ENCODE data around the gene MCF2L2. TPM values are rescaled to one million over a fixed set of nuclear protein-coding genes. Genes with fewer than 3 reads are reported as not detected.

The MCF2L2 gene
- total and polyA plus RNA-seq, 9 of the 15 experiments (the other 6 are each of a cell fraction or from before 2014, with no cell fraction given) = 0.56 to 4.2 (median 3.0) TPM

DNA sequence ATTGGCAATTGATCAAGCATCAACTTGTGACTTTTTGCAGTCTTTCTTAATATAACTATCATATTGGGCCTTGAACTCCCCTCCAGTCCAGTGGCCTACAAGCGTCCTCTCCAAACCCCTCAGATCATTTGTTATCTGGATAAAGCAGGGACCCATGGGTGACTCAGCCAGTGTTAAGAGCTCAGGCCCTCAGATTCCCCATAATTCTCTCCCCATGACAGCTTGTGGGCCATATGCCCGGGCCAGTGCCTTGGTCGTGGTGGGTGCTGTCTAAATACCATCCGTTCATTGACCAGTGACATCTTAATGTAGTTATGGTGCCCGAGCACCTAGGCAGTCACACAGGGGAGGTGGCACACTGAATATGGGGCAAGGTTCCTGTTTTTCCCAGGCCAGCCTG, 18.1 kb downstream of the MCF2L2 start:
- in situ Hi-C loops (cut with MboI) = no loop called here
- Histone ChIP-seq H3K9me1 (ENCODE audit: control insufficient read depth, insufficient read depth, low read length) (no peaks in the 10 kb centered on the region), H3K4me3 (no peak overlapping the region), H3K9ac (ENCODE audit: insufficient read depth in 1 of 2, low read depth in 2 of 2, low read length in 2 of 2) (no peak overlapping the region), H3K4me2 (ENCODE audit: insufficient read depth, low read length) (peak overlapping the region; percentile 48), H4K20me1 (replicated peaks; ENCODE audit: control insufficient read depth, insufficient read depth, low read length) (no peaks in the 10 kb centered on the region), H2AFZ (ENCODE audit: low read depth, low read length) (no peak overlapping the region), H3K27me3 (ENCODE audit: control insufficient read depth in 2 of 2, insufficient read depth in 2 of 2, low read length in 2 of 2) (no peaks in the 10 kb centered on the region), H3K79me2 (ENCODE audit: control insufficient read depth, insufficient read depth, low read length) (no peaks in the 10 kb centered on the region; the same call in 2 of the 3 replicates), H3K27ac (ENCODE audit: extremely low read depth, low read depth, low read length) (peak overlapping the region; percentile 43; the same call in 1 of the 3 replicates), H3K9me3 (replicated peaks; ENCODE audit: control insufficient read depth, insufficient read depth, low read depth, low read length) (no peaks in the 10 kb centered on the region), H3K36me3 (ENCODE audit: control insufficient read depth, insufficient read depth, low read length) (no peaks in the 10 kb centered on the region), H3K4me1 (replicated peaks in 1 of 2; ENCODE audit: control insufficient read depth in 2 of 2, insufficient read depth in 2 of 2, low read length in 2 of 2) (peaks cover 13 to 31% of the 10 kb centered on the region in 2 experiments; a peak in 4 of 5 replicates)
- no TSS peak for BruUV-seq (replicated peaks)
- 1% methylated on average over 5 of the region's 5 CpGs for WGBS (ENCODE audit: insufficient coverage, low coverage, missing lambda C conversion rate)
- POLR2A ChIA-PET = interaction anchor here (0.5 to 3.3 kb wide), 10 partner anchors 9 to 786 kb away, joined by 3 to 32 read pairs (median 5); partner anchors contain the start of genes MCF2L2 and YEATS2
- CTCF ChIA-PET (ENCODE audit: low intra/inter-chr PET ratio) = no interaction called here
- FAIRE-seq (peak; percentile 99), DNase-seq (ENCODE audit: extremely low read depth in 1 of 4, low spot score in 3 of 4) (peak; percentile 38 to 91 (median 70)), ATAC-seq (peak; percentile 95)
- intact Hi-C loops (cut with micrococcal nuclease) = loop anchor here (5.0 kb wide), 1 partner anchor 37 kb away; no protein-coding TSS in a partner anchor
- no peak for TF ChIP-seq FIP1L1 (IDR thresholded peaks at IDR 0.05; ENCODE audit: low read depth, low read length, poor library complexity, severe bottlenecking)
- TF ChIP-seq MCM7 (IDR thresholded peaks at IDR 0.05) = no peak
- no peak for TF ChIP-seq BCL6 (CRISPR knock-in tag; IDR thresholded peaks at IDR 0.05)
- TF ChIP-seq MYC (IDR thresholded peaks at IDR 0.05; ENCODE audit: low read depth, low read length) = no peak
- no peak for TF ChIP-seq MYC (CRISPR knock-in tag; IDR thresholded peaks at IDR 0.05; ENCODE audit: borderline replicate concordance, low read depth)
- TF ChIP-seq, protein P1, sequence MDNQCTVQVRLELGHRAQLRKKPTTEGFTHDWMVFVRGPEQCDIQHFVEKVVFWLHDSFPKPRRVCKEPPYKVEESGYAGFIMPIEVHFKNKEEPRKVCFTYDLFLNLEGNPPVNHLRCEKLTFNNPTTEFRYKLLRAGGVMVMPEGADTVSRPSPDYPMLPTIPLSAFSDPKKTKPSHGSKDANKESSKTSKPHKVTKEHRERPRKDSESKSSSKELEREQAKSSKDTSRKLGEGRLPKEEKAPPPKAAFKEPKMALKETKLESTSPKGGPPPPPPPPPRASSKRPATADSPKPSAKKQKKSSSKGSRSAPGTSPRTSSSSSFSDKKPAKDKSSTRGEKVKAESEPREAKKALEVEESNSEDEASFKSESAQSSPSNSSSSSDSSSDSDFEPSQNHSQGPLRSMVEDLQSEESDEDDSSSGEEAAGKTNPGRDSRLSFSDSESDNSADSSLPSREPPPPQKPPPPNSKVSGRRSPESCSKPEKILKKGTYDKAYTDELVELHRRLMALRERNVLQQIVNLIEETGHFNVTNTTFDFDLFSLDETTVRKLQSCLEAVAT (IDR thresholded peaks at IDR 0.05) = no peak
- no peak for TF ChIP-seq WHSC1 (IDR thresholded peaks at IDR 0.05; ENCODE audit: low read length)
- TF ChIP-seq PHB (CRISPR knock-in tag; IDR thresholded peaks at IDR 0.05) = no peak
- peak in 1 of 2 experiments; percentile 58; a peak in 1 of 4 replicates for TF ChIP-seq HDAC1 (IDR thresholded peaks at IDR 0.05)
- no peak for TF ChIP-seq HNRNPUL1 (IDR thresholded peaks at IDR 0.05; ENCODE audit: low read length)
- TF ChIP-seq HDAC6 (IDR thresholded peaks at IDR 0.05; ENCODE audit: low read depth, low read length) = no peak
- no peak for TF ChIP-seq ZC3H11A (IDR thresholded peaks at IDR 0.05; ENCODE audit: low read depth, low read length)
- TF ChIP-seq ZNF41 (CRISPR knock-in tag; conservative IDR thresholded peaks at IDR 0.05) = no peak
- TF ChIP-seq E2F3 (CRISPR knock-in tag; IDR thresholded peaks at IDR 0.05) = no peak
- TF ChIP-seq, protein P2, sequence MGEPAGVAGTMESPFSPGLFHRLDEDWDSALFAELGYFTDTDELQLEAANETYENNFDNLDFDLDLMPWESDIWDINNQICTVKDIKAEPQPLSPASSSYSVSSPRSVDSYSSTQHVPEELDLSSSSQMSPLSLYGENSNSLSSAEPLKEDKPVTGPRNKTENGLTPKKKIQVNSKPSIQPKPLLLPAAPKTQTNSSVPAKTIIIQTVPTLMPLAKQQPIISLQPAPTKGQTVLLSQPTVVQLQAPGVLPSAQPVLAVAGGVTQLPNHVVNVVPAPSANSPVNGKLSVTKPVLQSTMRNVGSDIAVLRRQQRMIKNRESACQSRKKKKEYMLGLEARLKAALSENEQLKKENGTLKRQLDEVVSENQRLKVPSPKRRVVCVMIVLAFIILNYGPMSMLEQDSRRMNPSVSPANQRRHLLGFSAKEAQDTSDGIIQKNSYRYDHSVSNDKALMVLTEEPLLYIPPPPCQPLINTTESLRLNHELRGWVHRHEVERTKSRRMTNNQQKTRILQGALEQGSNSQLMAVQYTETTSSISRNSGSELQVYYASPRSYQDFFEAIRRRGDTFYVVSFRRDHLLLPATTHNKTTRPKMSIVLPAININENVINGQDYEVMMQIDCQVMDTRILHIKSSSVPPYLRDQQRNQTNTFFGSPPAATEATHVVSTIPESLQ (CRISPR knock-in tag; IDR thresholded peaks at IDR 0.05) = no peak
- TF ChIP-seq ZNF354B (CRISPR knock-in tag; IDR thresholded peaks at IDR 0.05) = no peak
- TF ChIP-seq HNRNPH1 (optimal IDR thresholded peaks at IDR 0.05; ENCODE audit: low read depth, low read length) = no peak
- TF ChIP-seq, protein P3, sequence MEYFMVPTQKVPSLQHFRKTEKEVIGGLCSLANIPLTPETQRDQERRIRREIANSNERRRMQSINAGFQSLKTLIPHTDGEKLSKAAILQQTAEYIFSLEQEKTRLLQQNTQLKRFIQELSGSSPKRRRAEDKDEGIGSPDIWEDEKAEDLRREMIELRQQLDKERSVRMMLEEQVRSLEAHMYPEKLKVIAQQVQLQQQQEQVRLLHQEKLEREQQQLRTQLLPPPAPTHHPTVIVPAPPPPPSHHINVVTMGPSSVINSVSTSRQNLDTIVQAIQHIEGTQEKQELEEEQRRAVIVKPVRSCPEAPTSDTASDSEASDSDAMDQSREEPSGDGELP (CRISPR knock-in tag; IDR thresholded peaks at IDR 0.05; ENCODE audit: borderline replicate concordance) = no peak
- no peak for TF ChIP-seq ZNF24 (IDR thresholded peaks at IDR 0.05)
- no peak for TF ChIP-seq SPI1 (IDR thresholded peaks at IDR 0.05; ENCODE audit: borderline replicate concordance, low read depth, low read length)
- TF ChIP-seq TCF7 (IDR thresholded peaks at IDR 0.05; ENCODE audit: borderline replicate concordance) = 0 out of 2 replicates have a peak, but pooled peaks have one; percentile 13
- peak; percentile 44; the same call in 1 of the 2 replicates for TF ChIP-seq ATF7 (IDR thresholded peaks at IDR 0.05)
